ENCODE measurements around the gene POLR1C. TPM values are rescaled to one million over a fixed set of nuclear protein-coding genes. Genes with fewer than 3 reads are reported as not detected.

Gene POLR1C
- 16.8 and 31.5 TPM in 2 replicates for total RNA-seq (ENCODE audit: low replicate concordance)

GRCh38 chr6:43516697-43517504 lies at the start of gene POLR1C, which contains the start of gene YIPF3:
Gene POLR1C (plus strand): TSS chr6:43517089. CDS start chr6:43517110, 21 bp downstream.
Gene YIPF3 (minus strand): TSS chr6:43516926. CDS start chr6:43516807, 119 bp downstream.

GRCh38 chr6:43477235-43478007 lies 39.5 kb upstream of the POLR1C start, which contains the start of gene TJAP1:
Gene TJAP1 (plus strand): TSS chr6:43477570. CDS start chr6:43499002, 21,432 bp downstream.

GRCh38 chr6:43509984-43510826 lies 6.7 kb upstream of the POLR1C start, which contains the start of gene LRRC73:
Gene LRRC73 (minus strand): TSS chr6:43510346. CDS start chr6:43509785, 561 bp downstream.

Other genes starting within 250 kb of the POLR1C start
- not detected in 2 replicates for gene SLC22A7, start 218.8 kb upstream of the POLR1C start, total RNA-seq (ENCODE audit: low replicate concordance)
- 0.47 TPM in 1 of 2 replicates, not detected in the other for gene CRIP3, start 208.3 kb upstream of the POLR1C start, total RNA-seq (ENCODE audit: low replicate concordance)
- gene ZNF318, start 147.4 kb upstream of the POLR1C start, total RNA-seq (ENCODE audit: low replicate concordance), result 2.8 and 3.8 TPM in 2 replicates
- 12.3 and 12.4 TPM in 2 replicates for gene ABCC10, start 89.5 kb upstream of the POLR1C start, total RNA-seq (ENCODE audit: low replicate concordance)
- 0.23 and 0.47 TPM in 2 replicates for gene DLK2, start 61.5 kb upstream of the POLR1C start, total RNA-seq (ENCODE audit: low replicate concordance)
- gene TJAP1, start 39.5 kb upstream of the POLR1C start, total RNA-seq (ENCODE audit: low replicate concordance), result 6.5 and 7.4 TPM in 2 replicates
- gene LRRC73, start 6.7 kb upstream of the POLR1C start, total RNA-seq (ENCODE audit: low replicate concordance), result 0.12 and 0.30 TPM in 2 replicates
- gene YIPF3, start 163 bp upstream of the POLR1C start, total RNA-seq (ENCODE audit: low replicate concordance), result 110 and 288 TPM in 2 replicates
- 17.3 and 17.7 TPM in 2 replicates for gene XPO5, start 58.9 kb downstream of the POLR1C start, total RNA-seq (ENCODE audit: low replicate concordance)
- gene POLH, start 59.1 kb downstream of the POLR1C start, total RNA-seq (ENCODE audit: low replicate concordance), result 15.7 and 22.0 TPM in 2 replicates
- gene GTPBP2, start 112.2 kb downstream of the POLR1C start, total RNA-seq (ENCODE audit: low replicate concordance), result 44.0 and 52.9 TPM in 2 replicates
- gene MAD2L1BP, start 118.8 kb downstream of the POLR1C start, total RNA-seq (ENCODE audit: low replicate concordance), result 9.2 and 15.8 TPM in 2 replicates
- gene RSPH9, start 127.9 kb downstream of the POLR1C start, total RNA-seq (ENCODE audit: low replicate concordance), result 0.45 and 0.94 TPM in 2 replicates
- 29.6 and 42.8 TPM in 2 replicates for gene MRPS18A, start 170.7 kb downstream of the POLR1C start, total RNA-seq (ENCODE audit: low replicate concordance)

Measured in smooth muscle cell of the coronary artery (primary cell).